Myometrial cell (primary cell): ENCODE data around the gene IQSEC1. TPM values are rescaled to one million over a fixed set of nuclear protein-coding genes. Genes with fewer than 3 reads are reported as not detected.

Source experiments
- total RNA-seq: library from RNA; depleted of rRNA; stranded (reverse); fragments of >200 nt; gene quantifications from 2 replicates; pipeline ENCODE4 v1.2.3, GENCODE V29; 2015

IQSEC1 gene
- total RNA-seq, result 5.8 and 10.4 TPM in 2 replicates

GRCh38 chr3:13073326-13074005 lies at the start of gene IQSEC1:
Gene IQSEC1, minus strand, starts transcription at chr3:13073429. Its CDS starts 415 bp downstream, at chr3:13073014.

Other genes starting within 250 kb of the IQSEC1 start
- 645 and 959 TPM in 2 replicates for gene RPL32, start 231.9 kb downstream of the IQSEC1 start, total RNA-seq